Transverse colon (tissue), 3 donors: ENCODE data around the gene TPPP2.

Source experiments
- CTCF ChIP-seq, 5 experiments: fragments of 200-600 bp in 3 of 5; fragments of 450-650 bp in 2 of 5; sonication (generic) in 3 of 5; IDR thresholded peaks; 1 replicate in 2 of 5; 2 replicates in 3 of 5; pipeline ENCODE4 v1.5.1; 2016 to 2017; ENCODE audit warnings: antibody characterized with exemption in 5 of 5, inconsistent platforms in 3 of 5, mild to moderate bottlenecking in 2 of 5, moderate library complexity in 1 of 5
- EP300 ChIP-seq: sonication (generic); formaldehyde crosslinking; IDR thresholded peaks from one replicate; pipeline ENCODE4 v1.6.1; 2017; ENCODE audit warnings: antibody characterized with exemption, low read depth
- POLR2A ChIP-seq: fragments of 450-650 bp; IDR thresholded peaks from one replicate; pipeline ENCODE4 v1.6.1; 2016; ENCODE audit warnings: antibody characterized with exemption, mild to moderate bottlenecking, moderate library complexity

GRCh38 chr14:21043974-21044618 lies 14.1 kb downstream of the TPPP2 start:
- no peak for TF ChIP-seq CTCF (IDR thresholded peaks at IDR 0.05)
- no peak for TF ChIP-seq POLR2A
- no peak for TF ChIP-seq EP300
